ENCODE data around the gene NRP2. TPM values are rescaled to one million over a fixed set of nuclear protein-coding genes. Genes with fewer than 3 reads are reported as not detected.

Gene NRP2
- polyA plus RNA-seq, 2 of the 4 experiments (the other 2 are of a cell fraction), result 144 to 159 TPM

GRCh38 chr2:205633994-205634393, 48.3 kb upstream of the NRP2 start:
- no peak for DNase-seq (ENCODE audit: low read depth in 1 of 2, low spot score in 1 of 2)
- 11% methylated on average over 1 of the region's 1 CpG for WGBS (ENCODE audit: missing lambda C conversion rate)
- no peaks in the 10 kb centered on the region for H3K9me3 ChIP-seq
- H3K4me2 ChIP-seq, result no peak overlapping the region
- no peak overlapping the region for H3K27ac ChIP-seq
- TF ChIP-seq EHF (CRISPR knock-in tag; IDR thresholded peaks at IDR 0.05) (no peak), HMGXB4 (CRISPR knock-in tag; IDR thresholded peaks at IDR 0.05; ENCODE audit: borderline replicate concordance) (no peak), FOSL2 (IDR thresholded peaks at IDR 0.05) (no peak), FOSL2 (CRISPR knock-in tag; IDR thresholded peaks at IDR 0.05) (no peak), POLR2A (IDR thresholded peaks at IDR 0.05; ENCODE audit: low read length) (no peak), JUNB (IDR thresholded peaks at IDR 0.05) (no peak), ZFP36 (IDR thresholded peaks at IDR 0.05; ENCODE audit: borderline replicate concordance, partially characterized antibody) (no peak), ZNF302 (CRISPR knock-in tag; IDR thresholded peaks at IDR 0.05) (no peak)
- no peak for FAIRE-seq
- no peak for ATAC-seq
- no peaks in the 10 kb centered on the region for H3K4me1 ChIP-seq
- ChIA-PET CTCF (no interaction called here), POLR2A (no interaction called here)
- no peak overlapping the region for H3K4me3 ChIP-seq

- FAIRE-seq (no peak), DNase-seq (ENCODE audit: low read depth in 1 of 2, low spot score in 1 of 2) (no peak), ATAC-seq (no peak)
- Histone ChIP-seq H3K27ac (no peak overlapping the region), H3K4me1 (no peaks in the 10 kb centered on the region), H3K4me2 (no peak overlapping the region), H3K4me3 (no peak overlapping the region), H3K9me3 (no peaks in the 10 kb centered on the region)
- WGBS (ENCODE audit: missing lambda C conversion rate), result 36% methylated on average over 7 of the region's 7 CpGs
- CTCF ChIA-PET, result interaction anchor here (0.6 to 1.0 kb wide), 2 partner anchors 10 to 308 kb away, joined by 3 read pairs; no protein-coding TSS in a partner anchor
- POLR2A ChIA-PET, result no interaction called here
- TF ChIP-seq FOSB (CRISPR knock-in tag; IDR thresholded peaks at IDR 0.05), result no peak
- no peak for TF ChIP-seq EHF (CRISPR knock-in tag; IDR thresholded peaks at IDR 0.05)
- TF ChIP-seq RARB (CRISPR knock-in tag; IDR thresholded peaks at IDR 0.05), result no peak
- TF ChIP-seq EHMT2 (IDR thresholded peaks at IDR 0.05; ENCODE audit: low read depth), result no peak
- TF ChIP-seq EP300 (IDR thresholded peaks at IDR 0.05), result no peak
- TF ChIP-seq JUNB (IDR thresholded peaks at IDR 0.05), result no peak
- no peak for TF ChIP-seq CEBPB (IDR thresholded peaks at IDR 0.05)
- no peak for TF ChIP-seq CTCF (IDR thresholded peaks at IDR 0.05)
- TF ChIP-seq PBX3 (IDR thresholded peaks at IDR 0.05), result no peak
- no peak for TF ChIP-seq FOSL2 (IDR thresholded peaks at IDR 0.05)
- TF ChIP-seq FOSL2 (CRISPR knock-in tag; IDR thresholded peaks at IDR 0.05), result no peak
- TF ChIP-seq KDM1A (IDR thresholded peaks at IDR 0.05; ENCODE audit: low read depth), result no peak
- TF ChIP-seq PHF8 (IDR thresholded peaks at IDR 0.05; ENCODE audit: borderline replicate concordance, low read depth), result no peak
- TF ChIP-seq ZC3H11A (IDR thresholded peaks at IDR 0.05), result no peak
- TF ChIP-seq ELK1 (IDR thresholded peaks at IDR 0.05; ENCODE audit: low read depth, low read length), result no peak
- TF ChIP-seq ESRRA (IDR thresholded peaks at IDR 0.05; ENCODE audit: borderline replicate concordance, low read length), result no peak
- TF ChIP-seq HOXB13 (CRISPR knock-in tag; IDR thresholded peaks at IDR 0.05; ENCODE audit: low read depth), result no peak
- TF ChIP-seq E2F6 (IDR thresholded peaks at IDR 0.05; ENCODE audit: borderline replicate concordance, low read depth), result no peak
- no peak for TF ChIP-seq RCOR1 (IDR thresholded peaks at IDR 0.05; ENCODE audit: low read depth, low read length)
Measured at GRCh38 chr2:205636549-205637319, 45.6 kb upstream of the NRP2 start.

Measured in A549 (cell line).